GM18907 (cell line): ENCODE results near the gene ALOX5AP.
A peak's percentile ranks its signal among the peaks of the same experiment; 100 is the strongest.

Experiments used
- ATAC-seq: cut with Tn5 transposase; IDR thresholded peaks from one replicate; pipeline ENCODE4 v1.9.1; 2021; ENCODE audit warnings: mild to moderate bottlenecking, moderate library complexity; ENCODE audit not compliant: unreplicated experiment

Gene ALOX5AP

GRCh38 chr13:30796631-30797601 is 61.6 kb downstream of the ALOX5AP start:
- ATAC-seq: no peak

GRCh38 chr13:30797847-30798535 is 62.6 kb downstream of the ALOX5AP start:
- no peak for ATAC-seq

- no peak for ATAC-seq
Observed at GRCh38 chr13:30798776-30799355, 63.5 kb downstream of the ALOX5AP start.

- ATAC-seq: no peak
Observed at GRCh38 chr13:30799356-30799824, 64.0 kb downstream of the ALOX5AP start.

- ATAC-seq: no peak
Observed at GRCh38 chr13:30800107-30800506, 64.8 kb downstream of the ALOX5AP start.

- ATAC-seq: peak; percentile 10
Observed at GRCh38 chr13:30802501-30802900, 67.2 kb downstream of the ALOX5AP start.

GRCh38 chr13:30802953-30803478 is 67.7 kb downstream of the ALOX5AP start:
- ATAC-seq: peak; percentile 90

GRCh38 chr13:30803749-30804148 is 68.4 kb downstream of the ALOX5AP start:
- ATAC-seq: no peak

- ATAC-seq: no peak
Observed at GRCh38 chr13:30804474-30804873, 69.1 kb downstream of the ALOX5AP start.

GRCh38 chr13:30805132-30805537 is 69.8 kb downstream of the ALOX5AP start:
- ATAC-seq: no peak

- ATAC-seq: no peak
Observed at GRCh38 chr13:30805603-30806011, 70.3 kb downstream of the ALOX5AP start.

- no peak for ATAC-seq
Observed at GRCh38 chr13:30806784-30807183, 71.4 kb downstream of the ALOX5AP start.

GRCh38 chr13:30807392-30807791 is 72.0 kb downstream of the ALOX5AP start:
- no peak for ATAC-seq

- no peak for ATAC-seq
Observed at GRCh38 chr13:30808600-30808999, 73.3 kb downstream of the ALOX5AP start.

- no peak for ATAC-seq
Observed at GRCh38 chr13:30809787-30810186, 74.4 kb downstream of the ALOX5AP start.

- ATAC-seq: no peak
Observed at GRCh38 chr13:30810261-30810701, 74.9 kb downstream of the ALOX5AP start.

GRCh38 chr13:30810801-30811200 is 75.5 kb downstream of the ALOX5AP start:
- no peak for ATAC-seq
